HepG2 (cell line): Measurements from ENCODE around the gene CTCF. TPM values are rescaled to one million over a fixed set of nuclear protein-coding genes. Genes with fewer than 3 reads are reported as not detected.

Experiments
- CENPT ChIP-seq: sonication (generic); formaldehyde crosslinking; IDR thresholded peaks from 2 replicates; pipeline ENCODE4 v1.8.0; 2022; ENCODE audit warnings: low read depth, mild to moderate bottlenecking, moderate library complexity, missing genetic modification reagents
- CHCHD3 ChIP-seq: sonication (generic); formaldehyde crosslinking; IDR thresholded peaks from 2 replicates; pipeline ENCODE4 v1.8.0; 2022; ENCODE audit warnings: mild to moderate bottlenecking, missing genetic modification reagents, moderate library complexity
- GZF1 ChIP-seq: sonication (generic); formaldehyde crosslinking; IDR thresholded peaks from 2 replicates; pipeline ENCODE4 v1.5.1; 2020; ENCODE audit warnings: mild to moderate bottlenecking, missing genetic modification reagents
- HMGA1 ChIP-seq: sonication (generic); formaldehyde crosslinking; conservative IDR thresholded peaks from 2 replicates; pipeline ENCODE4 v1.4.0; 2020; ENCODE audit warnings: missing genetic modification reagents
- KAT7 ChIP-seq: IDR thresholded peaks from 2 replicates; pipeline ENCODE4 v1.6.1; 2018; ENCODE audit warnings: borderline replicate concordance, missing compliant biosample characterization
- NR1H2 ChIP-seq: sonication (generic); formaldehyde crosslinking; IDR thresholded peaks from 2 replicates; pipeline ENCODE4 v1.8.1; 2022; ENCODE audit warnings: low read depth, missing genetic modification reagents, borderline replicate concordance
- NR2F1 ChIP-seq, 2 experiments: fragments of 450-650 bp in 1 of 2; formaldehyde crosslinking in 1 of 2; IDR thresholded peaks; 2 replicates each; pipeline versions ENCODE4 v1.5.0 to v1.6.1; 2016 to 2020; ENCODE audit warnings: mild to moderate bottlenecking in 1 of 2, missing compliant biosample characterization in 1 of 2, missing genetic modification reagents in 1 of 2, moderate library complexity in 1 of 2
- SRSF4 ChIP-seq: fragments of 200-400 bp; formaldehyde crosslinking; IDR thresholded peaks from one replicate; pipeline ENCODE4 v1.6.1; 2018; ENCODE audit warnings: mild to moderate bottlenecking, low read depth, low read length, moderate library complexity; ENCODE audit not compliant: poor library complexity, severe bottlenecking
- TGIF2 ChIP-seq: IDR thresholded peaks from 2 replicates; pipeline ENCODE4 v1.6.1; 2016; ENCODE audit warnings: control low read depth, missing compliant biosample characterization
- WIZ ChIP-seq: sonication (generic); formaldehyde crosslinking; IDR thresholded peaks from 2 replicates; pipeline ENCODE4 v1.5.1; 2020; ENCODE audit warnings: mild to moderate bottlenecking, missing genetic modification reagents
- ZFP41 ChIP-seq: sonication (generic); formaldehyde crosslinking; IDR thresholded peaks from 2 replicates; pipeline ENCODE4 v1.4.0; 2020; ENCODE audit warnings: mild to moderate bottlenecking, missing genetic modification reagents, borderline replicate concordance
- ZFP62 ChIP-seq: sonication (generic); formaldehyde crosslinking; IDR thresholded peaks from 2 replicates; pipeline ENCODE4 v1.4.0; 2020; ENCODE audit warnings: missing genetic modification reagents
- ZNF17 ChIP-seq: sonication (generic); formaldehyde crosslinking; IDR thresholded peaks from 2 replicates; pipeline ENCODE4 v1.5.0; 2020; ENCODE audit warnings: mild to moderate bottlenecking, missing genetic modification reagents
- ZNF180 ChIP-seq: sonication (generic); formaldehyde crosslinking; IDR thresholded peaks from 2 replicates; pipeline ENCODE4 v1.4.0; 2020; ENCODE audit warnings: low read depth, missing genetic modification reagents, borderline replicate concordance
- ZNF547 ChIP-seq: sonication (generic); formaldehyde crosslinking; IDR thresholded peaks from 2 replicates; pipeline ENCODE4 v1.5.1; 2020; ENCODE audit warnings: mild to moderate bottlenecking, missing genetic modification reagents
- ZNF782 ChIP-seq: sonication (generic); formaldehyde crosslinking; IDR thresholded peaks from 2 replicates; pipeline ENCODE4 v1.4.0; 2020; ENCODE audit warnings: missing genetic modification reagents, mild to moderate bottlenecking, borderline replicate concordance
- ZSCAN21 ChIP-seq: sonication (generic); formaldehyde crosslinking; IDR thresholded peaks from 2 replicates; pipeline ENCODE4 v1.8.0; 2022; ENCODE audit warnings: mild to moderate bottlenecking, missing genetic modification reagents, moderate library complexity, borderline replicate concordance
- polyA plus RNA-seq, 8 experiments: library from polyadenylated mRNA; depleted of rRNA in 3 of 8; stranded (reverse) in 7 of 8; unstranded in 1 of 8; fragments of >200 nt; fragmentation: Illumina TruSeq in 4 of 8; extraction: Trizol in 4 of 8; gene quantifications; 2 replicates each; pipeline versions ENCODE4 v1.2.1 to v1.2.3, GENCODE V29; 2011 to 2016; ENCODE audit warnings: low read depth in 4 of 8, missing spikeins in 1 of 8, mixed read lengths in 1 of 8; ENCODE audit not compliant: insufficient read depth in 1 of 8
- total RNA-seq, 5 experiments: library from RNA; depleted of rRNA; stranded (reverse); fragments of >200 nt; fragmentation: Illumina TruSeq; extraction: Trizol; gene quantifications; 2 replicates each; pipeline ENCODE4 v1.2.3, GENCODE V29; 2016; ENCODE audit warnings: low read depth in 1 of 5
- TF ChIP-seq, protein P1 (sequence below): sonication (generic); formaldehyde crosslinking; IDR thresholded peaks from 2 replicates; pipeline ENCODE4 v1.4.0; 2020; ENCODE audit warnings: mild to moderate bottlenecking, low read depth, missing genetic modification reagents
- TF ChIP-seq, protein P2 (sequence below): sonication (generic); formaldehyde crosslinking; IDR thresholded peaks from 2 replicates; pipeline ENCODE4 v1.5.0; 2020; ENCODE audit warnings: missing genetic modification reagents
- TF ChIP-seq, protein P3 (sequence below): sonication (generic); formaldehyde crosslinking; IDR thresholded peaks from 2 replicates; pipeline ENCODE4 v1.8.1; 2022; ENCODE audit warnings: low read depth, mild to moderate bottlenecking, missing genetic modification reagents
- TF ChIP-seq, protein P4 (sequence below): sonication (generic); formaldehyde crosslinking; IDR thresholded peaks from 2 replicates; pipeline ENCODE4 v1.4.0; 2020; ENCODE audit warnings: missing genetic modification reagents

The CTCF gene
- total and polyA plus RNA-seq, 2 of the 13 experiments (the other 11 are each of a cell fraction or from before 2014, with no cell fraction given), result 19.5 to 37.5 TPM

DNA sequence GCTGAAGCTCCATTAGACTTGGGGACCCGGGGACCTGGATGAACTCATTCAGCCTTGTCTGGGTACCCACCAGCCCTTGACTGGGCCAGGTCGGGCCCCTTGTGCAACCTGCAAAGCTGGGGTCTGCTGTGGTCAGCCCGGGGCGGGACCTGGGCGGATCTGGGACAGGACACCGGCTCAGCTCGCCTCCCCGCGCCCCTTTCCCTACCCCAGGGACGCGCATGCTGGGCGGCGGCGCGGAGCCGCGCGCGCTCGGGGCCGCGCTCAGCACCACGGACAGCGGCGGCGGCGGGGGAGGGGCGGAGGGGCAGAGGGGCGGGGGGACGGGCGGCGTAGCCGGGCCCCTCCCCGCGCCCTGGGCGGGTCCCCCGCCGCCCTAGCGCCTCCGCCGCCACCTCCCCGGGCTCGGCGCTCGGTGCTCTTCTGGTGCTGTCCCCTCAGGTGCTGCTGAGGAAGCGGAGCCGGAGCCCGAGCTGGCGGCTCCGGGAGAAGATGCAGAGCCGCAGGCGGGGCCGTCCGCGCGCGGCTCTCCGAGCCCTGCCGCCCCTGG lies 90.3 kb downstream of the CTCF start (continued):
- TF ChIP-seq, protein P1, sequence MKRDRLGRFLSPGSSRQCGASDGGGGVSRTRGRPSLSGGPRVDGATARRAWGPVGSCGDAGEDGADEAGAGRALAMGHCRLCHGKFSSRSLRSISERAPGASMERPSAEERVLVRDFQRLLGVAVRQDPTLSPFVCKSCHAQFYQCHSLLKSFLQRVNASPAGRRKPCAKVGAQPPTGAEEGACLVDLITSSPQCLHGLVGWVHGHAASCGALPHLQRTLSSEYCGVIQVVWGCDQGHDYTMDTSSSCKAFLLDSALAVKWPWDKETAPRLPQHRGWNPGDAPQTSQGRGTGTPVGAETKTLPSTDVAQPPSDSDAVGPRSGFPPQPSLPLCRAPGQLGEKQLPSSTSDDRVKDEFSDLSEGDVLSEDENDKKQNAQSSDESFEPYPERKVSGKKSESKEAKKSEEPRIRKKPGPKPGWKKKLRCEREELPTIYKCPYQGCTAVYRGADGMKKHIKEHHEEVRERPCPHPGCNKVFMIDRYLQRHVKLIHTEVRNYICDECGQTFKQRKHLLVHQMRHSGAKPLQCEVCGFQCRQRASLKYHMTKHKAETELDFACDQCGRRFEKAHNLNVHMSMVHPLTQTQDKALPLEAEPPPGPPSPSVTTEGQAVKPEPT (CRISPR knock-in tag), result no peak
- TF ChIP-seq KAT7 (CRISPR knock-in tag) (no peak), ZNF547 (CRISPR knock-in tag) (peak; percentile 22; the same call in 1 of the 2 replicates), ZNF180 (no peak), SRSF4 (no peak), WIZ (CRISPR knock-in tag) (0 out of 2 replicates have a peak, but pooled peaks have one; percentile 45), NR1H2 (no peak), ZNF782 (CRISPR knock-in tag) (no peak), GZF1 (no peak), CHCHD3 (CRISPR knock-in tag) (no peak), TGIF2 (peak; percentile 54; the same call in 1 of the 2 replicates), CENPT (peak; percentile 87; the same call in 1 of the 2 replicates), HMGA1 (CRISPR knock-in tag) (no peak), ZSCAN21 (CRISPR knock-in tag) (peak; percentile 62), ZFP62 (no peak), NR2F1 (CRISPR knock-in tag; IDR thresholded peaks at IDR 0.05) (no peak), ZFP41 (no peak), ZNF17 (no peak)
- TF ChIP-seq, protein P2, sequence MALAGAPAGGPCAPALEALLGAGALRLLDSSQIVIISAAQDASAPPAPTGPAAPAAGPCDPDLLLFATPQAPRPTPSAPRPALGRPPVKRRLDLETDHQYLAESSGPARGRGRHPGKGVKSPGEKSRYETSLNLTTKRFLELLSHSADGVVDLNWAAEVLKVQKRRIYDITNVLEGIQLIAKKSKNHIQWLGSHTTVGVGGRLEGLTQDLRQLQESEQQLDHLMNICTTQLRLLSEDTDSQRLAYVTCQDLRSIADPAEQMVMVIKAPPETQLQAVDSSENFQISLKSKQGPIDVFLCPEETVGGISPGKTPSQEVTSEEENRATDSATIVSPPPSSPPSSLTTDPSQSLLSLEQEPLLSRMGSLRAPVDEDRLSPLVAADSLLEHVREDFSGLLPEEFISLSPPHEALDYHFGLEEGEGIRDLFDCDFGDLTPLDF (CRISPR knock-in tag), result no peak
- TF ChIP-seq, protein P3, sequence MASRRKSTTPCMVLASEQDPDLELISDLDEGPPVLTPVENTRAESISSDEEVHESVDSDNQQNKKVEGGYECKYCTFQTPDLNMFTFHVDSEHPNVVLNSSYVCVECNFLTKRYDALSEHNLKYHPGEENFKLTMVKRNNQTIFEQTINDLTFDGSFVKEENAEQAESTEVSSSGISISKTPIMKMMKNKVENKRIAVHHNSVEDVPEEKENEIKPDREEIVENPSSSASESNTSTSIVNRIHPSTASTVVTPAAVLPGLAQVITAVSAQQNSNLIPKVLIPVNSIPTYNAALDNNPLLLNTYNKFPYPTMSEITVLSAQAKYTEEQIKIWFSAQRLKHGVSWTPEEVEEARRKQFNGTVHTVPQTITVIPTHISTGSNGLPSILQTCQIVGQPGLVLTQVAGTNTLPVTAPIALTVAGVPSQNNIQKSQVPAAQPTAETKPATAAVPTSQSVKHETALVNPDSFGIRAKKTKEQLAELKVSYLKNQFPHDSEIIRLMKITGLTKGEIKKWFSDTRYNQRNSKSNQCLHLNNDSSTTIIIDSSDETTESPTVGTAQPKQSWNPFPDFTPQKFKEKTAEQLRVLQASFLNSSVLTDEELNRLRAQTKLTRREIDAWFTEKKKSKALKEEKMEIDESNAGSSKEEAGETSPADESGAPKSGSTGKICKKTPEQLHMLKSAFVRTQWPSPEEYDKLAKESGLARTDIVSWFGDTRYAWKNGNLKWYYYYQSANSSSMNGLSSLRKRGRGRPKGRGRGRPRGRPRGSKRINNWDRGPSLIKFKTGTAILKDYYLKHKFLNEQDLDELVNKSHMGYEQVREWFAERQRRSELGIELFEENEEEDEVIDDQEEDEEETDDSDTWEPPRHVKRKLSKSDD (CRISPR knock-in tag), result 0 out of 2 replicates have a peak, but pooled peaks have one; percentile 29
- TF ChIP-seq, protein P4, sequence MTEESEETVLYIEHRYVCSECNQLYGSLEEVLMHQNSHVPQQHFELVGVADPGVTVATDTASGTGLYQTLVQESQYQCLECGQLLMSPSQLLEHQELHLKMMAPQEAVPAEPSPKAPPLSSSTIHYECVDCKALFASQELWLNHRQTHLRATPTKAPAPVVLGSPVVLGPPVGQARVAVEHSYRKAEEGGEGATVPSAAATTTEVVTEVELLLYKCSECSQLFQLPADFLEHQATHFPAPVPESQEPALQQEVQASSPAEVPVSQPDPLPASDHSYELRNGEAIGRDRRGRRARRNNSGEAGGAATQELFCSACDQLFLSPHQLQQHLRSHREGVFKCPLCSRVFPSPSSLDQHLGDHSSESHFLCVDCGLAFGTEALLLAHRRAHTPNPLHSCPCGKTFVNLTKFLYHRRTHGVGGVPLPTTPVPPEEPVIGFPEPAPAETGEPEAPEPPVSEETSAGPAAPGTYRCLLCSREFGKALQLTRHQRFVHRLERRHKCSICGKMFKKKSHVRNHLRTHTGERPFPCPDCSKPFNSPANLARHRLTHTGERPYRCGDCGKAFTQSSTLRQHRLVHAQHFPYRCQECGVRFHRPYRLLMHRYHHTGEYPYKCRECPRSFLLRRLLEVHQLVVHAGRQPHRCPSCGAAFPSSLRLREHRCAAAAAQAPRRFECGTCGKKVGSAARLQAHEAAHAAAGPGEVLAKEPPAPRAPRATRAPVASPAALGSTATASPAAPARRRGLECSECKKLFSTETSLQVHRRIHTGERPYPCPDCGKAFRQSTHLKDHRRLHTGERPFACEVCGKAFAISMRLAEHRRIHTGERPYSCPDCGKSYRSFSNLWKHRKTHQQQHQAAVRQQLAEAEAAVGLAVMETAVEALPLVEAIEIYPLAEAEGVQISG (CRISPR knock-in tag), result 0 out of 2 replicates have a peak, but pooled peaks have one; percentile 18
